NCI-H2171 (cell line): ENCODE measurements around the gene NPC1L1.

Source experiments
- DNase-seq: peaks from one replicate; lab custom pipeline; 2025; lab: John Stamatoyannopoulos, UW

Gene NPC1L1

DNA sequence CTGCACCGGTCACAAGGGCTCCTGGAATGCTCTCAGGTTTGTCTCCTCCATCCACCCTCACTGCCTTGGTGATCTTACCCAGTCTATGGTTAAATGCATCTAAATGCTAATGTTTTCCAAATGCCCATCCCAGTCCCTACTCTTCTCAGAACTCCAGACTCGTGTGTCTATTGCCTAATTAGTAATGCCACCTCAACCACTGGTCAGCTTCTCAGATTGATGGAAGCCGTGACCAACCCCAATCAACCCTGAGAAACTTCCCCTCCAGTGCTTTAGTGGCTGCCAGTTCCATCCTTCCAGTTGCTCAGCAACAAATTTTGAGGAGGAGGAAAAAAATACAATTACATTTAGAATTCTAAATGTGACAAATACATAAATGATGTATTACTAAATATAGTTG is 69.3 kb downstream of the NPC1L1 start:
- no peak for DNase-seq

DNA sequence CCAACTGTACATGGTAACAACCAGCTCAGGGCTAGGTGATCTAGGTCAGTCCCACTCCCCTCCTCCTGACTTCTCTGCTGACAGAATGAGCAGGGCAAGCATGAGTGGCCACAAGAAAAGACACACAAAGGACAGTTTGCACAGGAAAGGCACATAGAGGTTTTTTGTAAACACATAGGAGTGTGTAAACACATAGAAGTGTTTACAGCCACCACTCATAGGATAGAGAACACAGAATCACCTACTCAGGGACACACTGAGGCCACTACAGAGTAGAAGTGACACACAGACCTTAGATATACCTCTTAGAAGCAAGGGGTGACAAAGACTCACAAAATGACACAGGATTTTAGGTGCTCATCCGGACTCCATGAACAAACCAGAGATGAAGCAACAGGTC is 69.7 kb downstream of the NPC1L1 start:
- no peak for DNase-seq

DNA sequence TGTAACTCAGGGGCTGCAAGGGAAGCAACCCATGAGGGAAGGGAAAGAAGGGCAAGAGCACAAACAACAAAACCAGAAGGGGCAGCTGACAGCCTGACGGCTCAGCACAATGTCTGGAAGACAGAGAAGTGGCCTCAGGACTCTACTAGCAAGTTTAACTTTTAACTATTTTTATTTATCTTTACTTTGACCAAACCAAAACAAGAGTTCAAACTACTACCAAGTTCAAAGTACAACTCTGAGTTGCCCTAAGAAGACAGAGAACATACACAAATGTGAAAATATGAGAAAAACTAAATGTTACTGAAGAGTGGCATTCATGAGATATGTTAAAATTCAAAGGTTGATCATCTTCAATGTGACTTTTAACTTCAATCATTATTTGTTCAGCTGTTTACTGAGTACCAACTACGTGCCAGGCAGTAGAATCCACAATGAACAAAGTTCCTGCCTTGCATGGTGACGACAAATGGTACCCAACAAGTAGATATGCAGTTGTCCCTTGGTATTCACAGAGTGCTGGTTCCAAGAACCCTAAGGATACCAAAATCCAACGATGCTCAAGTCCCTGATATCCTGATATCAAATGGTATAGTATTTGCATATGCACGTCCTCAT is 70.4 kb downstream of the NPC1L1 start:
- no peak for DNase-seq

DNA sequence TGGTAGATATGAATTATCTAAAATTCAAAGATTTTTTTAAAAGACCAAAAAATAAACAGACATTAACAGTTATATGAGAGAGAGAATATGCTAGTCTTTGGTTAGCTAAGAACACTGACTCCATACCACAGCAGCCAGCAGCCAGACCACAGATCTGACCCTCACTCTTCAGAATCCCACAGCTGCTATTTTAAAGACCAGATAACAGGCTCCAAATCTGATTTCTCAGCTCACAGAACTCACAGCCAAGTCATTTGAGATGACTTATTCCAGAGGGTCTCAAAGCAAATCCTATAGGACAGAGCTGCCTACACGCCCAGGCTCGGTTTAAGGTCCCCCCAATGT is 71.0 kb downstream of the NPC1L1 start:
- no peak for DNase-seq

DNA sequence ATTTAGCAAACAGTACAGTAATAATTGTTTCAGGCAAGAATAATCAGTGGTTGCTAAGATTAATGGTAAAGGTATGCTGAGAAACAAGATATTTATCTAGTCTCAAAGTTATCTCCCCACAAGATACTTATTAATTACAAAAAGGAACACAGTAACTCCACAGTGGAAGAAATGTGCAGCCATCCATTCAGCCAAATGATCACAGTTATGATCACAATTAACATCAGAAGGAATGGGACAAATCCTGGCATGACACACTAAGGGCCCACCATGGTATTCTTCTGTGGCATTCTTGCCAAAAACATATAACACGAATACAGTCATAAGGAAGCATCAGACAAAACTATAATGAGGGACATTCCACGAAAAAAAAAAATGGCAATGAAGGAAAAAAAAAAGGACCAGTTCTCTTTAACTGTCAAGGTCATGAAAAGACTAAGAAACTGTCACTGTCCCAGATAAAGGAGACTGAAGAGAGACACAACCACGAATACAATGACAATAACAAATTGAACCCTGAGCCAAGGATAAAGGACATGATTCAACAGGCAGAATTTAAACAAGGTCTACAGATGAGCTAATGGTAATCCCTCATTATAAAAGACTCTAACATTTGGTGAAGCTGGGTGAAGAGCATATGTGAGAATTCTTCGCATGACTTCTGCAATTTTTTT is 71.5 kb downstream of the NPC1L1 start:
- no peak for DNase-seq

DNA sequence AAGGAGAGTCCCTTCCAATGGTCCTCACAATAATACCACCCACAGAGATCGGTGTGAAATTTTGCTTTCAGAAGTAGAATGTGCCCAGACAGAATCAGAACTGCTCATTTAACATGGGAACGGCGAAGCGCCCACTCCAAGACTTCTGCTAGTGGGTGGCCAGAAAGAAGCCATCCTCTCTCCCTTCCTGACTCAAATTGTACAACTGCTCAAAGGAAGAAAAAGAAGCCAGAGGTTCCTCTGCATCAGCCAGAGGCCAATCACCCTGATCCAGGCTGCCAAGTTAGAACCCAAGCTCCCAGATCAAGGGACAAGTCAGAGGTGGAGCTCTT is 73.9 kb downstream of the NPC1L1 start:
- DNase-seq, result no peak

DNA sequence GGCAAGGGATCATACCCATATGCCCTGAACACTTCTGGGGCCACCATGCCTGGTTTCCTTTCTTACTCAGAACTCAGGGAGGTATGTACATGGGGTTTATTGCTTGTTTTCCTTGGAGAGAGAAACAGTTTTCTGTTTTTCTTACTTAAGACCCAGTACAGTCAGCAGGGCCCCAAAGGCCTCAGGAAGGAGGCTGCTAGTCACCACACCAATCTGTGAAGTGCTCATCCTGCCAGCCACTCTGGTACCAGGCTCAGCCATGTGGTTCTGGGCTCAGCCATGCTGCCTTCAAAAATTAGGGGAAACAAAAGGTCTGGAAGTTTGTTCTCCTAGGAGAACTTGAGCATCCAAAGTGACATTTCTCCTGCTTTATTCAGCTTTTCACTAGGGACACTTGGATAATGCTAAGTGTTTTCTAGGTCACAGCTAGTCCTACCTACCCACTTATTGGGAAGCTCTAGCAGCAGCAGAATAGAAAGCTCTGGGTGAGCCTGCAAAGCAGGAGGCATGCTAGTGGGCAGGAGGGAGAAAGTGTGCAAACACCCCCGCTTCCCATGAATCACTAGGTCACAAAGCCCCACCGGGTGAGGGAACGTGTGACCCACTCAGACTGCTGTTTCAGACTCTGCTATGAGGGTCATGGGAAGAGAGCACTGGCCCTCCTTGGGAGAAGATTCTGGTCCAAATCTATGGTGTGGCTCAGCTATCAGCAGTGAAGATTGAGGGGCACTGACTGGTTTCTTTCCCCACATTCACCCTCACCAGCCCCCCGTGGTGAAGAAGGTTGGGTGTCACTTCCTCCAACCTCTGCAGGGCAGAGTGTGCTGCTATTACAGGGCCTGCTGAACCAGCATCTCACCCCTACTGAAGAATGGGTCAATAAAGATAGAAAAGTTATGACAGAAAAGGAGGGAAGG is 74.6 kb downstream of the NPC1L1 start:
- no peak for DNase-seq

DNA sequence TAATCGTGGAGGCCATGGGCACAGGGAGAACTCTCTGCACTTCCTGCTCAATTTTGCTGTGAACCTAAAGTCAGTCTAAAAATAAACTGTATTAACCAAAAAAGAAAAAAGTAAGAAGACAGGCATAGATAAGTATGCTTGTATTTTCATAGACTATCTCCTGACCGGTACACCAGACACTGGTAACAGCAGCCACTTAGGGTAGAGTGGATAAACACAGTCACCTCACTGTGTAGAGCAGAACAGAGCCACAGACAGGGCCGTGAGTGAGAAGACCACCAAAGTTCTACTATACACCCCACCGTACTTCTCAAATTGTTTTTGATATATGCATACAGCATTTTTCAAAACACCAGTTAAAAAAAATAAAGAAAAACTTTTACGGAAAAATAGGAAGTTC is 75.6 kb downstream of the NPC1L1 start:
- DNase-seq, result no peak

DNA sequence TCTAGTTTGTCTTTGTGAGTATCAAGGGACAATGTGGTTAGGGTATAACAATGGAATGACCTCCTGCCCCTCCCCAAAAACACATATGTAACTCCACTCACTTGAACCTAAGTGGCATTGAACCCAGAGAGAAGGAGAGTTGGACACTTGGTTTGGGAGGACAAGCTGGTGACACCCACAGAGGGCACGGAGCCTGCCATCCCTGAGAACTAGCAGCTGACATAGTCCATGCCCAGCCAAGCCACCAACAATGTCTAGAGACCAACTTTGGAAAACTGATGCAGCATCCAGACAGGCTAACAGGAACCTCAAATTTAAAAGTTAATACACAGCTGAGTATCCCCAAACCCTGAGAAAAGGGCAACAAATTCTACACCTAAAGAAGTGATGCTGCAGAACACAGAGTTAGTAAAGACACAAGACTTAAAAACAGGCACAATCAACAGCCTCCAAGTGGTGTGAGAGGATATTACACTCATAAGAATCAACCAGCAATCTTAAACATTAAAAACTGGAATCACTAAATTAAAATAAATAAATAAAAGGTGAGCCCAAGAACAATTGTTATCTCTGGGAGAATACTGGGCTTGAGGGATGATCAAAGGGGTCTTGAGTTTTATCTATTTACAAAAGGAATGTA is 77.8 kb downstream of the NPC1L1 start:
- no peak for DNase-seq
